Endothelial cell of umbilical vein (primary cell): ENCODE results near the gene CD276. TPM values are rescaled to one million over a fixed set of nuclear protein-coding genes. Genes with fewer than 3 reads are reported as not detected.

ENCODE experiments used
- BruUV-seq: library from RNA; stranded (reverse); fragments of 400-500 nt; replicated peaks from 2 replicates; lab custom pipeline; 2021; lab: Mats Ljungman, UMichigan
- CTCF ChIA-PET: fragments of 300-600, 350-600 bp; sonication (Branson Sonifier 250); formaldehyde crosslinking; loops from one replicate; lab custom pipeline; 2021; ENCODE audit warnings: antibody characterized with exemption, inconsistent platforms; lab: Charles Lee
- POLR2A ChIA-PET: fragments of 300-600, 350-600 bp; sonication (Branson Sonifier 250); formaldehyde crosslinking; loops from one replicate; lab custom pipeline; 2021; ENCODE audit warnings: antibody characterized with exemption, inconsistent platforms; lab: Charles Lee
- DNase-seq: peaks from one replicate; pipeline ENCODE4 v3.0.0-alpha.2; 2011; ENCODE audit warnings: low read depth, low spot score
- FAIRE-seq: peaks from 2 replicates; lab custom pipeline; 2011; peaks lifted over from hg19 to GRCh38; lab: Jason Lieb, UNC
- H2AFZ ChIP-seq: 2 replicates; pipeline ENCODE4 v1.6.0; 2012; ENCODE audit warnings: low read depth, low read length, control low read depth, inconsistent platforms
- H3K27ac ChIP-seq: 2 replicates; pipeline ENCODE4 v1.5.1; 2011; ENCODE audit warnings: low read depth, mild to moderate bottlenecking, control low read depth, low read length, moderate library complexity; ENCODE audit not compliant: insufficient read depth
- H3K27me3 ChIP-seq, 2 experiments: 2 replicates each; pipeline versions ENCODE4 v1.6.0 to v1.6.1; 2011; ENCODE audit warnings: low read length in 2 of 2, mixed read lengths in 1 of 2; ENCODE audit not compliant: control insufficient read depth in 2 of 2, insufficient read depth in 2 of 2
- H3K36me3 ChIP-seq, 2 experiments: 2 replicates in 1 of 2; 3 replicates in 1 of 2; pipeline ENCODE4 v1.5.1; 2011; ENCODE audit warnings: low read length in 2 of 2, mild to moderate bottlenecking in 1 of 2, moderate library complexity in 1 of 2; ENCODE audit not compliant: control insufficient read depth in 2 of 2, insufficient read depth in 2 of 2; ENCODE audit errors: extremely low read depth in 1 of 2
- H3K4me1 ChIP-seq: 3 replicates; pipeline ENCODE4 v1.5.1; 2011; ENCODE audit warnings: mild to moderate bottlenecking, low read length; ENCODE audit not compliant: control insufficient read depth, insufficient read depth; ENCODE audit errors: extremely low read depth
- H3K4me2 ChIP-seq: 2 replicates; pipeline ENCODE4 v1.6.1; 2011; ENCODE audit warnings: low read length, control low read depth, mixed read lengths; ENCODE audit not compliant: insufficient read depth
- H3K4me3 ChIP-seq, 3 experiments: fragments of 200-600 bp in 1 of 3; sonication (generic), shearing (Covaris generic) in 1 of 3; replicated peaks in 1 of 3; 2 replicates each; pipeline ENCODE4 v1.5.1; 2011 to 2016; ENCODE audit warnings: control low read depth in 3 of 3, low read length in 3 of 3, mild to moderate bottlenecking in 2 of 3, inconsistent platforms in 1 of 3, low read depth in 1 of 3, moderate library complexity in 1 of 3; ENCODE audit not compliant: insufficient read depth in 1 of 3
- H3K79me2 ChIP-seq: 2 replicates; pipeline ENCODE4 v1.6.0; 2012; ENCODE audit warnings: low read length, inconsistent platforms; ENCODE audit not compliant: control insufficient read depth, insufficient read depth
- H3K9ac ChIP-seq: replicated peaks from 2 replicates; pipeline ENCODE3; 2011; ENCODE audit warnings: low read length, control low read depth; ENCODE audit not compliant: insufficient read depth; ENCODE audit errors: extremely low read depth
- H3K9me1 ChIP-seq: replicated peaks from 3 replicates; pipeline ENCODE4 v1.6.0; 2011; ENCODE audit warnings: mild to moderate bottlenecking, low read length; ENCODE audit not compliant: control insufficient read depth, insufficient read depth; ENCODE audit errors: extremely low read depth
- H3K9me3 ChIP-seq: replicated peaks from 2 replicates; pipeline ENCODE4 v1.5.1; 2012; ENCODE audit warnings: low read length, inconsistent platforms; ENCODE audit not compliant: control insufficient read depth, insufficient read depth
- H4K20me1 ChIP-seq: replicated peaks from 2 replicates; pipeline ENCODE3; 2011; ENCODE audit warnings: mild to moderate bottlenecking, low read length; ENCODE audit not compliant: control insufficient read depth, insufficient read depth; ENCODE audit errors: extremely low read depth
- EZH2 ChIP-seq: IDR thresholded peaks from 2 replicates; pipeline ENCODE4 v1.6.1; 2012; ENCODE audit warnings: borderline replicate concordance, low read depth, mild to moderate bottlenecking, moderate library complexity, low read length, inconsistent platforms; ENCODE audit not compliant: severe bottlenecking
- FOS ChIP-seq: IDR thresholded peaks from 2 replicates; pipeline ENCODE4 v1.6.1; 2011; ENCODE audit warnings: mild to moderate bottlenecking, low read length, moderate library complexity, borderline replicate concordance; ENCODE audit not compliant: insufficient read depth
- GATA2 ChIP-seq: IDR thresholded peaks from 2 replicates; pipeline ENCODE4 v1.7.0; 2011; ENCODE audit warnings: low read depth, mild to moderate bottlenecking, moderate library complexity, mixed read lengths, low read length; ENCODE audit not compliant: insufficient read length, insufficient read depth
- JUN ChIP-seq: IDR thresholded peaks from 2 replicates; pipeline ENCODE4 v1.6.1; 2011; ENCODE audit warnings: borderline replicate concordance, low read depth; ENCODE audit not compliant: insufficient read length, insufficient read depth
- MYC ChIP-seq: IDR thresholded peaks from one replicate; pipeline ENCODE4 v1.6.1; 2011; ENCODE audit warnings: mild to moderate bottlenecking, low read depth, low read length
- POLR2A ChIP-seq: IDR thresholded peaks from 2 replicates; pipeline ENCODE4 v1.6.1; 2012; ENCODE audit warnings: low read depth, mild to moderate bottlenecking, control low read depth, low read length
- POLR2AphosphoS5 ChIP-seq: IDR thresholded peaks from 2 replicates; pipeline ENCODE4 v1.6.1; 2012; ENCODE audit warnings: low read depth, mild to moderate bottlenecking, control low read depth, low read length, moderate library complexity; ENCODE audit not compliant: insufficient read depth
- dilution Hi-C: fragments of 300-500 bp; cut with MboI; formaldehyde crosslinking; loops from one replicate; pipeline ENCODE4 v1.15.0; 2019; ENCODE audit warnings: low sequenced_read_pairs; ENCODE audit not compliant: extremely low pct_ligation_motif_present
- intact Hi-C: fragments of 100-400 bp; cut with micrococcal nuclease; formaldehyde crosslinking; loops from one replicate; pipeline ENCODE4 v1.10.0; 2022
- polyA plus RNA-seq, 4 experiments: library from polyadenylated mRNA; depleted of rRNA in 3 of 4; stranded (reverse) in 3 of 4; unstranded in 1 of 4; fragments of >200 nt; gene quantifications; 2 replicates each; pipeline versions ENCODE4 v1.2.1 to v1.2.3, GENCODE V29; 2011 to 2012; ENCODE audit warnings: missing spikeins in 1 of 4
- total RNA-seq: library from RNA; stranded (reverse); gene quantifications from 2 replicates; pipeline ENCODE4 v1.2.3, GENCODE V29; 2021
- TF ChIP-seq, protein P1 (sequence below), 2 donors: IDR thresholded peaks; 1 replicate in 1 of 2; 2 replicates in 1 of 2; pipeline ENCODE4 v1.5.1; 2011; ENCODE audit warnings: low read length in 2 of 2, mild to moderate bottlenecking in 2 of 2, moderate library complexity in 2 of 2, control low read depth in 1 of 2, inconsistent platforms in 1 of 2, low read depth in 1 of 2; ENCODE audit not compliant: insufficient read depth in 1 of 2; ENCODE audit errors: extremely low read depth in 1 of 2
- TF ChIP-seq, protein P2 (sequence below): IDR thresholded peaks from 2 replicates; pipeline ENCODE4 v1.6.1; 2011; ENCODE audit not compliant: insufficient read depth, insufficient read length

The CD276 gene
- total and polyA plus RNA-seq, 2 donors (not counting 3 experiments of a cell fraction or from before 2014, with no cell fraction given) = 73.6 to 85.7 TPM

DNA sequence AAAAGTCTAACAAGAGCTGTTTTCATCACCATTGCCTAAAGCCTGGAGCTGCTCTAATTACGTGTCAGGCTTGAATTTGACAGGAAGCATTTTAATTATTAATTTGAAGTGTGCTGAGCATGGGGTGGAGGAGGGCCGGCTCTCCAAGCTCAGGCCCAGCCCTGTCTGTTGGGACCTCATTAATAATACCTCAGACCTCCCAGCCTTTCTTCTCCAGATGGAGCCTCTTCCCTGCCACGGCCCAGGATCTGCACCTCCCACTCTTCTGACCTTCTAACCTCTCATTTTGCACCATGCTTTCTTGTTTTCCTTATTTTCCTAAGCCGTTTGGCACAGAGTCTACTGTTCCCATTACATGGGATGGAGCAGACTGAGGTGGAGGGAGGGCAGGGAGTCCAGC lies 39.0 kb downstream of the CD276 start:
- peaks cover 0 to 2% of the 10 kb centered on the region in 2 experiments for H3K27me3 ChIP-seq
- dilution Hi-C loops = no loop called here
- DNase-seq (no peak), FAIRE-seq (no peak)
- H3K36me3 ChIP-seq = no peaks in the 10 kb centered on the region
- no peaks in the 10 kb centered on the region for H3K79me2 ChIP-seq
- no peaks in the 10 kb centered on the region for H3K9me1 ChIP-seq
- H3K9ac ChIP-seq = no peak overlapping the region
- POLR2A ChIA-PET = no interaction called here
- BruUV-seq = no TSS peak
- CTCF ChIA-PET = interaction anchor here (1.7 to 1.9 kb wide), 2 partner anchors 18 to 87 kb away, joined by 6 read pairs; no protein-coding TSS in a partner anchor
- TF ChIP-seq GATA2 (no peak), MYC (no peak), POLR2A (no peak), EZH2 (no peak), JUN (no peak), FOS (no peak), POLR2AphosphoS5 (no peak)
- TF ChIP-seq, protein P1, sequence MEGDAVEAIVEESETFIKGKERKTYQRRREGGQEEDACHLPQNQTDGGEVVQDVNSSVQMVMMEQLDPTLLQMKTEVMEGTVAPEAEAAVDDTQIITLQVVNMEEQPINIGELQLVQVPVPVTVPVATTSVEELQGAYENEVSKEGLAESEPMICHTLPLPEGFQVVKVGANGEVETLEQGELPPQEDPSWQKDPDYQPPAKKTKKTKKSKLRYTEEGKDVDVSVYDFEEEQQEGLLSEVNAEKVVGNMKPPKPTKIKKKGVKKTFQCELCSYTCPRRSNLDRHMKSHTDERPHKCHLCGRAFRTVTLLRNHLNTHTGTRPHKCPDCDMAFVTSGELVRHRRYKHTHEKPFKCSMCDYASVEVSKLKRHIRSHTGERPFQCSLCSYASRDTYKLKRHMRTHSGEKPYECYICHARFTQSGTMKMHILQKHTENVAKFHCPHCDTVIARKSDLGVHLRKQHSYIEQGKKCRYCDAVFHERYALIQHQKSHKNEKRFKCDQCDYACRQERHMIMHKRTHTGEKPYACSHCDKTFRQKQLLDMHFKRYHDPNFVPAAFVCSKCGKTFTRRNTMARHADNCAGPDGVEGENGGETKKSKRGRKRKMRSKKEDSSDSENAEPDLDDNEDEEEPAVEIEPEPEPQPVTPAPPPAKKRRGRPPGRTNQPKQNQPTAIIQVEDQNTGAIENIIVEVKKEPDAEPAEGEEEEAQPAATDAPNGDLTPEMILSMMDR (IDR thresholded peaks at IDR 0.05; ENCODE audit: extremely low read depth in 1 of 2, insufficient read depth in 1 of 2, low read depth in 1 of 2, low read length in 2 of 2) = no peak
- TF ChIP-seq, protein P2, sequence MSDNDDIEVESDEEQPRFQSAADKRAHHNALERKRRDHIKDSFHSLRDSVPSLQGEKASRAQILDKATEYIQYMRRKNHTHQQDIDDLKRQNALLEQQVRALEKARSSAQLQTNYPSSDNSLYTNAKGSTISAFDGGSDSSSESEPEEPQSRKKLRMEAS = no peak
- no peak overlapping the region for H3K4me3 ChIP-seq
- no peaks in the 10 kb centered on the region for H3K9me3 ChIP-seq
- intact Hi-C loops = no loop called here
- no peaks in the 10 kb centered on the region for H3K4me1 ChIP-seq
- H3K4me2 ChIP-seq = no peak overlapping the region
- no peak overlapping the region for H2AFZ ChIP-seq
- H3K27ac ChIP-seq = no peak overlapping the region
- H4K20me1 ChIP-seq = no peaks in the 10 kb centered on the region
